IMR-90 (cell line): ENCODE measurements around the gene BCAT1. TPM values are rescaled to one million over a fixed set of nuclear protein-coding genes. Genes with fewer than 3 reads are reported as not detected.
A peak's percentile ranks its signal among the peaks of the same experiment; 100 is the strongest.

Experiments
- ATAC-seq: fragments of 200-7000 bp; cut with Tn5 transposase; 2 replicates; pipeline ENCODE4 v1.9.1; 2020; ENCODE audit warnings: low read depth, mild to moderate bottlenecking, moderate library complexity
- BruUV-seq: library from RNA; stranded (reverse); fragments of 400-500 nt; replicated peaks from 2 replicates; lab custom pipeline; 2021; lab: Mats Ljungman, UMichigan
- CTCF ChIA-PET: fragments of 300-600 bp; formaldehyde crosslinking; extraction: SDS; loops from one replicate; lab custom pipeline; 2021; ENCODE audit warnings: antibody characterized with exemption; lab: Yijun Ruan, JAX
- POLR2A ChIA-PET: fragments of 300-600 bp; sonication (Branson Sonifier 250); formaldehyde crosslinking; loops from one replicate; lab custom pipeline; 2022; ENCODE audit warnings: antibody characterized with exemption; ENCODE audit not compliant: unreplicated experiment; lab: Charles Lee
- DNase-seq: peaks from one replicate; pipeline ENCODE4 v3.0.0; 2013
- H2AFZ ChIP-seq: replicated peaks from 2 replicates; pipeline ENCODE3; 2013; ENCODE audit warnings: low read length, mild to moderate bottlenecking; ENCODE audit not compliant: poor library complexity
- H2AK5ac ChIP-seq: 2 replicates; pipeline ENCODE4 v1.6.1; 2013; ENCODE audit warnings: low read depth, low read length, inconsistent platforms
- H2AK9ac ChIP-seq: replicated peaks from 2 replicates; pipeline ENCODE3; 2013; ENCODE audit warnings: mild to moderate bottlenecking, low read depth, low read length, moderate library complexity; ENCODE audit not compliant: poor library complexity
- H2BK120ac ChIP-seq: 2 replicates; pipeline ENCODE4 v1.6.1; 2013; ENCODE audit warnings: low read depth, low read length, inconsistent platforms
- H2BK15ac ChIP-seq: 3 replicates; pipeline ENCODE4 v1.6.1; 2013; ENCODE audit warnings: low read depth, low read length, inconsistent platforms
- H2BK20ac ChIP-seq: 2 replicates; pipeline ENCODE4 v1.6.1; 2013; ENCODE audit warnings: low read depth, mild to moderate bottlenecking, inconsistent platforms, low read length, moderate library complexity
- H2BK5ac ChIP-seq: 2 replicates; pipeline ENCODE4 v1.6.1; 2013; ENCODE audit warnings: mild to moderate bottlenecking, low read depth, low read length, inconsistent platforms; ENCODE audit not compliant: poor library complexity, severe bottlenecking
- H3K14ac ChIP-seq: replicated peaks from 2 replicates; pipeline ENCODE4 v1.6.1; 2013; ENCODE audit warnings: low read depth, low read length, inconsistent platforms
- H3K18ac ChIP-seq: 2 replicates; pipeline ENCODE4 v1.6.1; 2013; ENCODE audit warnings: low read depth, low read length, control low read depth
- H3K23ac ChIP-seq: 2 replicates; pipeline ENCODE4 v1.6.1; 2013; ENCODE audit warnings: low read depth, low read length, inconsistent platforms
- H3K27ac ChIP-seq: 2 replicates; pipeline ENCODE4 v1.5.1; 2013; ENCODE audit warnings: mild to moderate bottlenecking, control low read depth, low read length; ENCODE audit not compliant: insufficient read depth
- H3K27me3 ChIP-seq: 2 replicates; pipeline ENCODE4 v1.6.1; 2013; ENCODE audit warnings: low read length; ENCODE audit not compliant: control insufficient read depth, insufficient read depth
- H3K36me3 ChIP-seq: 2 replicates; pipeline ENCODE4 v1.6.1; 2013; ENCODE audit warnings: low read length, mixed read lengths; ENCODE audit not compliant: control insufficient read depth, insufficient read depth
- H3K4ac ChIP-seq: 2 replicates; pipeline ENCODE4 v1.6.1; 2013; ENCODE audit warnings: low read depth, low read length, inconsistent platforms
- H3K4me1 ChIP-seq: 2 replicates; pipeline ENCODE4 v1.6.1; 2013; ENCODE audit warnings: low read length, mixed read lengths; ENCODE audit not compliant: control insufficient read depth, insufficient read depth
- H3K4me2 ChIP-seq: 2 replicates; pipeline ENCODE4 v1.6.1; 2013; ENCODE audit warnings: low read depth, mild to moderate bottlenecking, control low read depth, low read length, moderate library complexity
- H3K4me3 ChIP-seq: 2 replicates; pipeline ENCODE4 v1.5.1; 2013; ENCODE audit warnings: low read depth, mild to moderate bottlenecking, control low read depth, low read length, moderate library complexity; ENCODE audit not compliant: insufficient read depth
- H3K56ac ChIP-seq: 2 replicates; pipeline ENCODE4 v1.6.1; 2013; ENCODE audit warnings: low read length, inconsistent platforms; ENCODE audit not compliant: insufficient read depth; ENCODE audit errors: extremely low read depth
- H3K79me1 ChIP-seq, 2 experiments: 2 replicates each; pipeline ENCODE4 v1.6.1; 2013; ENCODE audit warnings: low read length in 2 of 2, inconsistent platforms in 1 of 2, low read depth in 1 of 2
- H3K9ac ChIP-seq: 2 replicates; pipeline ENCODE4 v1.6.1; 2013; ENCODE audit warnings: low read depth, low read length, control low read depth
- H3K9me1 ChIP-seq: 2 replicates; pipeline ENCODE4 v1.6.1; 2013; ENCODE audit warnings: low read length, inconsistent platforms; ENCODE audit not compliant: insufficient read depth
- H3K9me3 ChIP-seq: 2 replicates; pipeline ENCODE4 v1.6.1; 2013; ENCODE audit warnings: low read length; ENCODE audit not compliant: control insufficient read depth, insufficient read depth
- H4K20me1 ChIP-seq: 2 replicates; pipeline ENCODE4 v1.6.1; 2013; ENCODE audit warnings: low read length, inconsistent platforms; ENCODE audit not compliant: insufficient read depth
- H4K5ac ChIP-seq: 2 replicates; pipeline ENCODE4 v1.6.1; 2013; ENCODE audit warnings: mild to moderate bottlenecking, low read depth, low read length, control low read depth
- H4K8ac ChIP-seq, 2 experiments: 2 replicates each; pipeline ENCODE4 v1.6.1; 2013; ENCODE audit warnings: low read depth in 2 of 2, low read length in 2 of 2, control low read depth in 1 of 2, inconsistent platforms in 1 of 2
- H4K91ac ChIP-seq: 2 replicates; pipeline ENCODE4 v1.6.1; 2013; ENCODE audit warnings: low read depth, low read length, inconsistent platforms; ENCODE audit not compliant: insufficient read depth
- BHLHE40 ChIP-seq: fragments of 150-350 bp; IDR thresholded peaks from 2 replicates; pipeline ENCODE4 v1.6.1; 2016; ENCODE audit warnings: mild to moderate bottlenecking, low read depth, low read length
- CEBPB ChIP-seq: IDR thresholded peaks from 2 replicates; pipeline ENCODE4 v1.6.1; 2012; ENCODE audit warnings: low read depth, low read length, improper control_type of control experiment
- CHD1 ChIP-seq: IDR thresholded peaks from 2 replicates; pipeline ENCODE4 v1.6.1; 2012; ENCODE audit warnings: low read depth, low read length, improper control_type of control experiment
- FOS ChIP-seq: fragments of 150-350 bp; IDR thresholded peaks from 2 replicates; pipeline ENCODE4 v1.6.1; 2016; ENCODE audit warnings: low read depth, low read length
- MAFK ChIP-seq: IDR thresholded peaks from 2 replicates; pipeline ENCODE4 v1.6.1; 2012; ENCODE audit warnings: low read depth, low read length, improper control_type of control experiment
- MAZ ChIP-seq: IDR thresholded peaks from 2 replicates; pipeline ENCODE4 v1.6.1; 2012; ENCODE audit warnings: low read depth, mild to moderate bottlenecking, low read length, improper control_type of control experiment, moderate library complexity, borderline replicate concordance
- MXI1 ChIP-seq: IDR thresholded peaks from 2 replicates; pipeline ENCODE4 v1.6.1; 2012; ENCODE audit warnings: low read depth, mild to moderate bottlenecking, low read length, moderate library complexity, borderline replicate concordance
- NFE2L2 ChIP-seq: fragments of 150-350 bp; IDR thresholded peaks from 2 replicates; pipeline ENCODE4 v1.6.1; 2016; ENCODE audit warnings: low read depth, mild to moderate bottlenecking, low read length
- POLR2A ChIP-seq: IDR thresholded peaks from 2 replicates; pipeline ENCODE4 v1.6.1; 2012; ENCODE audit warnings: mild to moderate bottlenecking, low read depth, low read length
- RAD21 ChIP-seq: IDR thresholded peaks from 2 replicates; pipeline ENCODE4 v1.6.1; 2012; ENCODE audit warnings: low read length, improper control_type of control experiment
- RCOR1 ChIP-seq: IDR thresholded peaks from 2 replicates; pipeline ENCODE4 v1.6.1; 2012; ENCODE audit warnings: mild to moderate bottlenecking, low read length, improper control_type of control experiment; ENCODE audit not compliant: insufficient replicate concordance
- RFX5 ChIP-seq: IDR thresholded peaks from 2 replicates; pipeline ENCODE4 v1.8.0; 2012; ENCODE audit warnings: low read depth, mild to moderate bottlenecking, low read length, moderate library complexity
- SMC3 ChIP-seq: fragments of 150-350 bp; IDR thresholded peaks from 2 replicates; pipeline ENCODE4 v1.6.1; 2016; ENCODE audit warnings: low read depth, mild to moderate bottlenecking, antibody characterized with exemption, low read length, moderate library complexity
- USF2 ChIP-seq: fragments of 150-350 bp; IDR thresholded peaks from 2 replicates; pipeline ENCODE4 v1.6.1; 2017; ENCODE audit warnings: mild to moderate bottlenecking, antibody characterized with exemption, low read length, low read depth
- WGBS, 2 experiments: methylation state at CpG; one replicate each; pipeline versions ENCODE4 v1.1.5 to v1.1.7; 2013; ENCODE audit warnings: missing lambda C conversion rate in 2 of 2; ENCODE audit not compliant: insufficient read length in 1 of 2; ENCODE audit errors: extremely low coverage in 2 of 2; 5-methylcytosine and 5-hydroxymethylcytosine counted together
- dilution Hi-C: fragments of 300-500 bp; cut with HindIII; formaldehyde crosslinking; loops from one replicate; pipeline ENCODE4 v1.14.3; 2018; ENCODE audit warnings: low sequenced_read_pairs; ENCODE audit not compliant: unreplicated experiment
- in situ Hi-C: fragments of 300-500 bp; cut with MboI; formaldehyde crosslinking; loops from 3 replicates; pipeline ENCODE4 v1.14.3; 2019; ENCODE audit warnings: low sequenced_read_pairs, inconsistent platforms, mixed read lengths
- intact Hi-C: fragments of 100-400 bp; cut with micrococcal nuclease; formaldehyde crosslinking; loops from 2 replicates; pipeline ENCODE4 v1.10.0; 2022
- polyA plus RNA-seq, 3 experiments: library from polyadenylated mRNA; depleted of rRNA; stranded (reverse); fragments of >200 nt; gene quantifications; 2 replicates each; pipeline ENCODE4 v1.2.3, GENCODE V29; 2012; ENCODE audit warnings: low replicate concordance in 1 of 3
- total RNA-seq: library from RNA; depleted of rRNA; stranded (reverse); fragments of >200 nt; gene quantifications from 2 replicates; pipeline ENCODE4 v1.2.3, GENCODE V29; 2012
- TF ChIP-seq, protein P1 (sequence below): conservative IDR thresholded peaks from 2 replicates; pipeline ENCODE4 v1.5.1; 2012; ENCODE audit warnings: mild to moderate bottlenecking, low read depth, low read length, improper control_type of control experiment

BCAT1 gene
- total and polyA plus RNA-seq, 2 of the 4 experiments (the other 2 are of a cell fraction), result 30.4 to 683 TPM

DNA sequence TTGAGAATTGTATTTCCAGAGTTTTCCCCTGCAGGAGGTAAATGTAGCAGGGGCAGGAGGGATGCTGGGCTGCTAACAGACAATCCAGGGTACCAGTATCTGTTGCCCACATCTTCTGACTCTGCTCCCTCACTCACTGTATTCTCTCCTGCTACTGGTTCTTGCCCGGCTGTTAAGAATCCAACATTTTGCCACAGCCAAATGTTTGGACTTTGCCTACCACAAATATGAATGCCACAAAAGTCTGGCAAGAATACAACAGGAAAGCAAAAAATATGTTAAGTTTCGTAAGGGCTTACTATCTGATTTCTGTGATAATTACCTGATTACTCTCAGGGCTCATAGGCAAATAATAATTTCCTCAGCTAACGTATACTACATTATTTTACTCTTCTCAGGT, 160.0 kb downstream of the BCAT1 start:
- Histone ChIP-seq H3K79me1 (no peaks in the 10 kb centered on the region), H2BK5ac (no peak overlapping the region), H3K36me3 (no peaks in the 10 kb centered on the region), H2AK5ac (no peak overlapping the region), H4K91ac (no peak overlapping the region), H3K9me1 (no peaks in the 10 kb centered on the region), H3K18ac (no peak overlapping the region), H3K4me3 (no peak overlapping the region), H2BK20ac (no peak overlapping the region), H3K9ac (no peak overlapping the region), H3K9me3 (no peaks in the 10 kb centered on the region), H2BK120ac (no peak overlapping the region), H2AK9ac (no peak overlapping the region), H3K14ac (no peak overlapping the region), H3K27ac (no peak overlapping the region), H3K56ac (no peak overlapping the region), H3K4me1 (no peaks in the 10 kb centered on the region), H2AFZ (no peak overlapping the region), H3K4ac (no peak overlapping the region), H3K4me2 (no peak overlapping the region), H2BK15ac (no peak overlapping the region), H4K5ac (no peak overlapping the region), H3K23ac (no peak overlapping the region), H4K20me1 (no peaks in the 10 kb centered on the region), H3K27me3 (no peaks in the 10 kb centered on the region), H4K8ac (no peak overlapping the region)
- ATAC-seq (peak; percentile 35; the same call in 1 of the 2 replicates), DNase-seq (no peak)
- TF ChIP-seq POLR2A (no peak), BHLHE40 (no peak), RFX5 (no peak), MXI1 (no peak), CHD1 (no peak), RCOR1 (no peak), MAFK (no peak), RAD21 (no peak), NFE2L2 (no peak), MAZ (no peak), SMC3 (no peak), FOS (no peak), USF2 (no peak), CEBPB (no peak)
- TF ChIP-seq, protein P1, sequence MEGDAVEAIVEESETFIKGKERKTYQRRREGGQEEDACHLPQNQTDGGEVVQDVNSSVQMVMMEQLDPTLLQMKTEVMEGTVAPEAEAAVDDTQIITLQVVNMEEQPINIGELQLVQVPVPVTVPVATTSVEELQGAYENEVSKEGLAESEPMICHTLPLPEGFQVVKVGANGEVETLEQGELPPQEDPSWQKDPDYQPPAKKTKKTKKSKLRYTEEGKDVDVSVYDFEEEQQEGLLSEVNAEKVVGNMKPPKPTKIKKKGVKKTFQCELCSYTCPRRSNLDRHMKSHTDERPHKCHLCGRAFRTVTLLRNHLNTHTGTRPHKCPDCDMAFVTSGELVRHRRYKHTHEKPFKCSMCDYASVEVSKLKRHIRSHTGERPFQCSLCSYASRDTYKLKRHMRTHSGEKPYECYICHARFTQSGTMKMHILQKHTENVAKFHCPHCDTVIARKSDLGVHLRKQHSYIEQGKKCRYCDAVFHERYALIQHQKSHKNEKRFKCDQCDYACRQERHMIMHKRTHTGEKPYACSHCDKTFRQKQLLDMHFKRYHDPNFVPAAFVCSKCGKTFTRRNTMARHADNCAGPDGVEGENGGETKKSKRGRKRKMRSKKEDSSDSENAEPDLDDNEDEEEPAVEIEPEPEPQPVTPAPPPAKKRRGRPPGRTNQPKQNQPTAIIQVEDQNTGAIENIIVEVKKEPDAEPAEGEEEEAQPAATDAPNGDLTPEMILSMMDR, result no peak
- dilution Hi-C loops (no loop called here), in situ Hi-C loops (loop anchor here (25.0 kb wide), 1 partner anchor 1927 kb away; no protein-coding TSS in a partner anchor), intact Hi-C loops (no loop called here)
- no CpG with 5 or more reads among the region's 3 CpGs for WGBS, 2 experiments
- POLR2A ChIA-PET, result no interaction called here
- BruUV-seq, result no TSS peak
- CTCF ChIA-PET, result no interaction called here
